Measurements from ENCODE around the gene HHATL. TPM values are rescaled to one million over a fixed set of nuclear protein-coding genes. Genes with fewer than 3 reads are reported as not detected.
A peak's percentile ranks its signal among the peaks of the same experiment; 100 is the strongest.
"Not testable (repeated sequence)": the region's sequence is repeated elsewhere in the genome, so short reads cannot be mapped to it uniquely, and the experiment has no call there.

Gene HHATL
- total RNA-seq, 1 donor from 2014 or later: 552 TPM

DNA sequence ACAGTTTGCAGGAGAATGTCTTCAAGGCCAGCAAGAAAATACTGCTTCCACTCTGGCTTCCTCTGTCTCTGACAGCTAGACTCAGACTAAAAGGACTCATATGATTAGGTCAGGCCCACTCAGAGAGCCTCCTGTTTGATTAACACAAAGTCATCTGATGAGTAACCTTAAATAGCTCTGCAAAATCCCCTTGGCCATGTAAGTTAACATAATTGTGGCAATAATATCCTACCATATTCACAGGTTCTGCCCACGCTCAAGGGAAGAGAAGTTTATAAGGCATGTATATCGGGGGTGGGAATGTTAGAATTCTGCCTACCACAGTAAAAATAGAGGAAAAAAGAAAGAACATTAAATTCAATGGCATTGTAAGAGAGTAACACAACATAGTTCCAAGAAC, 20.6 kb upstream of the HHATL start:
- Histone ChIP-seq H3K9me3 (replicated peaks) (no peaks in the 10 kb centered on the region), H3K4me1 (peaks cover 39% of the 10 kb centered on the region), H3K36me3 (no peaks in the 10 kb centered on the region), H3K27ac (replicated peaks) (peak overlapping the region; percentile 73), H3K4me3 (no peak overlapping the region), H3K27me3 (ENCODE audit: low read depth) (no peaks in the 10 kb centered on the region)
- no peak for DNase-seq
- TF ChIP-seq, protein P1, sequence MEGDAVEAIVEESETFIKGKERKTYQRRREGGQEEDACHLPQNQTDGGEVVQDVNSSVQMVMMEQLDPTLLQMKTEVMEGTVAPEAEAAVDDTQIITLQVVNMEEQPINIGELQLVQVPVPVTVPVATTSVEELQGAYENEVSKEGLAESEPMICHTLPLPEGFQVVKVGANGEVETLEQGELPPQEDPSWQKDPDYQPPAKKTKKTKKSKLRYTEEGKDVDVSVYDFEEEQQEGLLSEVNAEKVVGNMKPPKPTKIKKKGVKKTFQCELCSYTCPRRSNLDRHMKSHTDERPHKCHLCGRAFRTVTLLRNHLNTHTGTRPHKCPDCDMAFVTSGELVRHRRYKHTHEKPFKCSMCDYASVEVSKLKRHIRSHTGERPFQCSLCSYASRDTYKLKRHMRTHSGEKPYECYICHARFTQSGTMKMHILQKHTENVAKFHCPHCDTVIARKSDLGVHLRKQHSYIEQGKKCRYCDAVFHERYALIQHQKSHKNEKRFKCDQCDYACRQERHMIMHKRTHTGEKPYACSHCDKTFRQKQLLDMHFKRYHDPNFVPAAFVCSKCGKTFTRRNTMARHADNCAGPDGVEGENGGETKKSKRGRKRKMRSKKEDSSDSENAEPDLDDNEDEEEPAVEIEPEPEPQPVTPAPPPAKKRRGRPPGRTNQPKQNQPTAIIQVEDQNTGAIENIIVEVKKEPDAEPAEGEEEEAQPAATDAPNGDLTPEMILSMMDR (IDR thresholded peaks at IDR 0.05; ENCODE audit: borderline replicate concordance): no peak
- intact Hi-C loops (cut with micrococcal nuclease): no loop called here

DNA sequence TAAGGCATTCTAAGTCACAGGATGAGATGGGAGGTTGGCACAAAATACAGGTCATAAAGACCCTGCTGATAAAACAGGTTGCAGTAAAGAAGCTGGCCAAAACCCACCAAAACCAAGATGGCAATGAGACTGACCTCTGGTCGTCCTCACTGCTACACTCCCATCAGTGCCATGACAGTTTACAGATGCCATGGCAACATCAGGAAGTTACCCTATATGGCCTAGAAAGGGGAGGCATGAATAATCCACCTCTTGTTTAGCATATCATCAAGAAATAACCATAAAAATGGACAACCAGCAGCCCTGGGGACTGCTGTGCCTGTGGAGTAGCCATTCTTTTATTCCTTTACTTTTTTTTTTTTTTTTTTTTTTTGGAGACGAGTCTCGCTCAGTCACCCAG, 19.8 kb upstream of the HHATL start:
- H3K4me3 ChIP-seq; H3K36me3 ChIP-seq; H3K9me3 ChIP-seq (replicated peaks); intact Hi-C loops (cut with micrococcal nuclease); H3K27me3 ChIP-seq (ENCODE audit: low read depth); DNase-seq: not testable (repeated sequence)
- Histone ChIP-seq H3K4me1 (peaks cover 32% of the 10 kb centered on the region), H3K27ac (replicated peaks) (peak overlapping the region; percentile 73)

DNA sequence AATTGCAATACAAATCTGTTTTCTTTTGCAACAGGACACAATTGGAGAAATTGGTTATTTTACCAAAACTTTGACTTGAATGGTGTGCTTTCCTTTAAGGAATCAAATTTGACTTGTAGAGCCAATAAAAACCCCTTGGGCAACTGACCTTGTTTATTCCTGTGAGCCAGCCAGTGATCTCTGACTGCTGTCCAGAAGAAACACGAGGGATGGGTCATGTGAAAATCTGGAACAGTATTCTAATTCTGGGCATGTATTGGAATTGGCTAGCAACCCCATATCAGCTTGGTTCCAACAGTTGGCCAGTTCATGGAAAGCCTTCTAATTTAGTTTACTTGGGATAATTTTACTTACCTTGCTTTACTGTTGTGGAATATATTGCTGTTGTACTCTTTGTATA, 19.1 kb upstream of the HHATL start:
- Histone ChIP-seq H3K4me1 (peaks cover 25% of the 10 kb centered on the region), H3K36me3 (no peaks in the 10 kb centered on the region), H3K4me3 (no peak overlapping the region), H3K27ac (replicated peaks) (peak overlapping the region; percentile 73), H3K9me3 (replicated peaks) (no peaks in the 10 kb centered on the region), H3K27me3 (ENCODE audit: low read depth) (no peaks in the 10 kb centered on the region)
- intact Hi-C loops (cut with micrococcal nuclease): no loop called here
- TF ChIP-seq, protein P1 (IDR thresholded peaks at IDR 0.05; ENCODE audit: borderline replicate concordance): no peak
- DNase-seq: no peak

DNA sequence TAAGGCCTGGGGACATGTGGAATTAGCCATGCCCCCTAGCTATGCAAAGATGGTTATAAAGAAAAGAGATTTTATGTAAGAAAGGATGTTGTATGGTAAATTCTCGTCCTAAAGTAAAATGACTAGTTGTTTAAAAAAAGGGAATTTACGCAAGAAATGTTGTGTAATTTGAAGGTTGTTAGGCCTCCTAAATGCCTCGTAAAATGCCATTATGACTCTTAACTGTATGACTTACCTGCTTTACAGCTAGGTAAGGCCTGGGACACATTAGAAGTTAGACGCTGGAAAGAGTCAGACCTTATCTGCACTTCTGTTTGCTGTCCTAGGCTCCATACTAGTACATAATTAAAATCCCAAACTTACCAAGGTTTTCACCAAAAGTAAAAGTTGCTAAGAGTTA, 17.5 kb upstream of the HHATL start:
- Histone ChIP-seq H3K9me3 (replicated peaks) (no peaks in the 10 kb centered on the region), H3K4me3 (no peak overlapping the region), H3K4me1 (peaks cover 24% of the 10 kb centered on the region), H3K27me3 (ENCODE audit: low read depth) (no peaks in the 10 kb centered on the region), H3K27ac (replicated peaks) (peak overlapping the region; percentile 67), H3K36me3 (no peaks in the 10 kb centered on the region)
- no peak for DNase-seq
- TF ChIP-seq, protein P1 (IDR thresholded peaks at IDR 0.05; ENCODE audit: borderline replicate concordance): no peak
- intact Hi-C loops (cut with micrococcal nuclease): no loop called here

DNA sequence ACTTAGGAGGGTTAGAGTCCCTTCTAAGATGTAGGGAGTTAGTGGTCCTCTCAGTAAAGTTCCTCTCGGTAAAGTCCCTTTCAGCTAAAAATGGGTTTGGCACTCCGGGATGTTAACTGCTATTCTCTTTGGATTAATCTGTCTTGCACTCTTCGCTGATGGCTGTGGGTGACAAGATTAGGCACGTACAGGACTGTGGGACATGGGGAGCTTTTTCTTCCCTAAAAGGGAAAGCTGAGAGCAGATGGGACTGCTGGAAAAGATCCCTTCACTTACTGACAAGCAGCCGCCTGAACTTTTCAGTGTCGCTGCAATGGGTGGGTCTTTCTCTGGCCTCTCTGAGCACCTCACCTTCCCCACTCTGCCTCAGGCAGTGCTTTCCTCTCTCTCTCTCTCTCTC, 16.4 kb upstream of the HHATL start:
- intact Hi-C loops (cut with micrococcal nuclease): no loop called here
- no peak for DNase-seq
- no peaks in the 10 kb centered on the region for H3K36me3 ChIP-seq
- peaks cover 24% of the 10 kb centered on the region for H3K4me1 ChIP-seq
- no peaks in the 10 kb centered on the region for H3K9me3 ChIP-seq (replicated peaks)
- no peak overlapping the region for H3K4me3 ChIP-seq
- H3K27me3 ChIP-seq (ENCODE audit: low read depth): no peaks in the 10 kb centered on the region
- TF ChIP-seq, protein P1 (IDR thresholded peaks at IDR 0.05; ENCODE audit: borderline replicate concordance): no peak
- peak overlapping the region; percentile 67 for H3K27ac ChIP-seq (replicated peaks)

DNA sequence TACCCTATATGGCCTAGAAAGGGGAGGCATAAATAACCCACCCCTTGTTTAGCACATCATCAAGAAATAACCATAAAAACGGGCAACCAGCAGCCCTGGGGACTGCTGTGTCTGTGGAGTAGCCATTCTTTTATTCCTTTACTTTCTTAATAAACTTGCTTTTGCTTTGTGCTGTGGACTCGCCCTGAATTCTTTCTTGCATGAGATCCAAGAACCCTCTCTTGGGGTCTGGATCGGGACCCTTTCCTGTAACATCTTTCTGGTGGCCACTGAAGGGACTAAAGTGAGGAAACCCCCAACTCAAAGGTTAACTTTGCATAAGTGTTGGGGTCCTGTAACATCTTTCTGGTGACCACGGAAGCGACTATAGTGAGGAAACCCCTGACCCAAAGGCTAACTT, 15.7 kb upstream of the HHATL start:
- H3K4me3 ChIP-seq: no peak overlapping the region
- H3K4me1 ChIP-seq: peaks cover 23% of the 10 kb centered on the region
- TF ChIP-seq, protein P1 (IDR thresholded peaks at IDR 0.05; ENCODE audit: borderline replicate concordance): no peak
- no peaks in the 10 kb centered on the region for H3K9me3 ChIP-seq (replicated peaks)
- peak overlapping the region; percentile 67 for H3K27ac ChIP-seq (replicated peaks)
- H3K36me3 ChIP-seq: no peaks in the 10 kb centered on the region
- intact Hi-C loops (cut with micrococcal nuclease): no loop called here
- H3K27me3 ChIP-seq (ENCODE audit: low read depth): no peaks in the 10 kb centered on the region
- DNase-seq: no peak
